ENCODE results near the gene SINHCAF. TPM values are rescaled to one million over a fixed set of nuclear protein-coding genes. Genes with fewer than 3 reads are reported as not detected.
A peak's percentile ranks its signal among the peaks of the same experiment; 100 is the strongest.

The SINHCAF gene
- total RNA-seq, 2 donors from 2014 or later = 162 to 190 TPM

- Mint-ChIP-seq H3K27ac (peak overlapping the region; percentile 93 to 97), H3K9me3 (no peaks in the 10 kb centered on the region), H3K36me3 (peaks cover under 1 to 27% of the 10 kb centered on the region in 2 donors)
- DNase-seq (ENCODE audit: low spot score in 2 of 2) = no peak
- peak; percentile 13 to 18 for ATAC-seq
These were observed 8.2 kb downstream of the SINHCAF start for GRCh38 chr12:31317471-31318395.

DNA sequence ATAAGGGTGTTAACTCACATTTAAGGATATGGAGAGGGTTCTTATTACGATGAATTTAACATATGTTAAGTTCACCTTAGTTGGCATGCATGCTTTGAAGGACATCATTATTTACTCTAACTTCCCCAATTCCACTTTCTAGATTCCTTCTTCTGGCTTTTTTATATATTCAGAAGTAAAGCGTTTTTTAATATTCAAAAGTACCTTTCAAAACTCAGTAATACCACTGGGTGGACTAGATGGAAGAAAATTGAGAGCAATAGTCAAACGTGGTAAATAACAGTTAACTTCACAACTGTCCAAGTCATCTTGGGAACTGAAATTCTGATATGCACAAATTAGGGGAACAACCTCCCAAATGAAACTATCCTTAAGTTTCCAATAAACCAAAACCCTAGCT is 9.1 kb downstream of the SINHCAF start:
- peak overlapping the region; percentile 93 to 97 for H3K27ac Mint-ChIP-seq
- peak; percentile 23 to 43 for ATAC-seq
- DNase-seq (ENCODE audit: low spot score in 2 of 2) = no peak

DNA sequence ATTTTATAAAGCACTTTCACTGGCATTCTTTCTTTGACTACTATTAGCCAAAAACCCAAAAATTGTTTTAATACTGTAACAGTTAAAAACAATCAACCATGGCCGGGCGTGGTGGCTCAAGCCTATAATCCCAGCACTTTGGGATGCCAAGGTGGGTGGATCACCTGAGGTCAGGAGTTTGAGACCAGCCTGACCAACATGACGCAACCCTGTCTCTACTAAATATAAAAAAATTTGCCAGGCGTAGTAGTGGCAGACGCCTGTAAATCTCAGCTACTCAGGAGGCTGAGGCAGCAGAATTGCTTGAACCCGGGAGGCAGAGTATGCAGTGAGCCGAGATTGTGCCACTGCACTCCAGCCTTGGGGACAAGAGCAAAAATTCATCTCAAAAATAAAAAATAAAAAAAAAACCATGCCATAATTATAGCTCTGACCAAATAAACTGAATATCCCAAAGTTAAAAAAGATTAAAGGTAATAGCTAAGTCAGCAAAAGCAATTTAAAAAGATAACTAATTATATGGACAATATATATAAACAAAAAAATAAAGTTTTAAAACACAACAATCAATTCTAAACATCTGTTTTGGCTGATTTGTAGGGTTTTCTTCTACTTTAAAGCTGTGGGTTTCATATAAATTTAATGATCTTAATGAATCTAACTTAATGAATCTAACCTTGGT is 10.0 kb downstream of the SINHCAF start:
- no peak for DNase-seq (ENCODE audit: low spot score in 2 of 2)
- no peak for ATAC-seq
- Mint-ChIP-seq H3K27ac (no peak overlapping the region), H3K36me3 (peaks cover 19 to 35% of the 10 kb centered on the region in 2 donors), H3K9me3 (peaks cover 3 to 5% of the 10 kb centered on the region in 2 donors)

More for the DNA sequence above, 9.1 kb downstream of the SINHCAF start:
- peaks cover 3 to 5% of the 10 kb centered on the region in 2 donors for H3K9me3 Mint-ChIP-seq
- H3K36me3 Mint-ChIP-seq = peaks cover 9 to 29% of the 10 kb centered on the region in 2 donors

DNA sequence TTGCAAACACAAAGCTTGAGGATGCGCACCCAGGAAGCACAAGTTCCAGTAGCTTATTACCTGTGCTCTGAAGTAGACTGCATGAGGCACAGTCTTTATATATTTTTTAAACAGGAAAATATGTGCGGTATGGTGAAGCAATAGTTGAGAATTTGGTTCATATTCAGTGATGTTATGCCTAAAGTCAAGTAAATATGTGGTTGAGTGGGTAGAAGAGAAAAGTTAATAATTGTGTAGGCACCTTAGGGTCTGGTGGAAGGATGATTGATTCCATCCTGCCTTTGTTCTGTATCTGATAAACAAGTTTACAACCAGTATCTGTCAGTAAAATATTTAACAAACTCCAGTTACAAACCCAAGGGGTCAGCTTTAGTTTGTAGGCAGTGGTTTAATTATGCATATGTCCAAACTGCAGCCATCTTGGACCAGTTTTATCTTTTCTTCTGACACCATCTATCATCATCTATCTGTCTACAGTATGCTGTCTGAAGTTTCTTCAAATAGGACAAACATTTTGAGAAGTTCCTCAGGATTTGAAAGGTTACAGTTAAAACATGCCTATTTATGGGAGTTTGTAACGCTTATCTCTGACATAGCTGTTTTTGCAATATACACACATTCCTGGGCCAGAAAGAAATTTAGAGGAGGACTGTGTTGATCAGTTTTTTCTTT is 10.8 kb downstream of the SINHCAF start:
- Mint-ChIP-seq H3K36me3 (peaks cover 20 to 42% of the 10 kb centered on the region in 2 donors), H3K9me3 (peaks cover 3 to 5% of the 10 kb centered on the region in 2 donors), H3K27ac (peak overlapping the region in 1 of 2 donors; percentile 84)
- ATAC-seq (peak in 1 of 2 donors; percentile 34), DNase-seq (ENCODE audit: low spot score in 2 of 2) (no peak)

DNA sequence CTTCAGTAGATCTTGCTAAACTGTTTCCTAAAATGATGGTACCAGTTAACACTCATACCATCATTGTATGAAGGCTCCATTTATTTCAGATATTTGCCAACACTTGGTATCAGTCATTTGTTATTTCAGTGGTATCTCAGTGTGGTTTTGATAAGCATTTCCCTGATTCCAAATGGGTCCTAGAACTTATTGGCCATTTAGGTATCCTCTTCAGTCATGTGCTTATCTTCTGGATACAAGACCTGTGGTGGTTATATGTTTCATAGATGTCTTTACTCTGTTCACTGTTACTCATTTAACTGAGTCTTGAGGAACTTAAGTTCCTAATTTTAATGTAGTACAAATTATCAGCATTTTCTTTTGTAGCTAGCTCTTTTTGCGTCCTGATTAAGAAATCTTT is 13.5 kb downstream of the SINHCAF start:
- peaks cover 20 to 54% of the 10 kb centered on the region in 2 donors for H3K36me3 Mint-ChIP-seq
- no peak for DNase-seq (ENCODE audit: low spot score in 2 of 2)

DNA sequence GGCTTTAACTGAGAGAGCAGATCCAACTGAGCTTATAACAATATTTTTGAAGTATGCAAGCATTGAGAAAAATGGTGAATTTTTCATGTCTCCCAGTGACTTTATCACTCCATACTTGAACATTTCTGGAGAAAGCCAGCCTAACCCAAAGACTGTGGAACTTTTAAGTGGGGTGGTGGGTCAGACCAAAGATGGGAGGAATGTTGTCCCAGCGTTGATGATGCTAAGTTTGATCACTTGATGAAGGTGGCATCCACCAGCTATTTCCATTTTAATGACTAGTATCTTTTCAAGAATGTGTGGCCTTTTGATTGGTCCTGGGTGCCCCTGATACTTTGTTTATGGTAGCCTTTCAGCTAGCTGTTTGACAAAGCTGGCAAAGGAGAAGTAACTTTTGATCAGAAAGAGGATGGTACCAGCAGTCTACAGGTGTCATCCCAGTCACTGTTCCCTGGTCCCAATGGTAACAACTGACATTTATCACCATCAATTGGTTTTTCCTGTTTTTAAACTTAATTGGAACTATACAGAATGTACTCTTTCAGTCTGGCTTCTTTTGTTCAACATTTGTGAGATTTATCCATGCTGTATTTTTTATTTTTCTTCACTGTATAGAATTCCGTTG is 14.2 kb downstream of the SINHCAF start:
- Mint-ChIP-seq H3K36me3 (peaks cover 20 to 59% of the 10 kb centered on the region in 2 donors), H3K27ac (peak overlapping the region in 1 of 2 donors; percentile 3), H3K9me3 (peaks cover 3 to 5% of the 10 kb centered on the region in 2 donors)
- no peak for DNase-seq (ENCODE audit: low spot score in 2 of 2)
- no peak for ATAC-seq

More for the DNA sequence above, 13.5 kb downstream of the SINHCAF start:
- Mint-ChIP-seq H3K27ac (peak overlapping the region in 1 of 2 donors; percentile 3), H3K9me3 (peaks cover 3 to 5% of the 10 kb centered on the region in 2 donors)
- no peak for ATAC-seq

GRCh38 chr12:31310488-31310887 is 15.5 kb downstream of the SINHCAF start:
- ATAC-seq (no peak), DNase-seq (ENCODE audit: low spot score in 2 of 2) (no peak)
- Mint-ChIP-seq H3K36me3 (peaks cover 20 to 68% of the 10 kb centered on the region in 2 donors), H3K9me3 (peaks cover 3 to 5% of the 10 kb centered on the region in 2 donors), H3K27ac (no peak overlapping the region)

- no peak for ATAC-seq
- peaks cover 24 to 71% of the 10 kb centered on the region in 2 donors for H3K36me3 Mint-ChIP-seq
These were observed 16.7 kb downstream of the SINHCAF start for GRCh38 chr12:31309279-31309678.

GRCh38 chr12:31308116-31308515 is 17.8 kb downstream of the SINHCAF start:
- H3K36me3 Mint-ChIP-seq = peaks cover 24 to 74% of the 10 kb centered on the region in 2 donors
- DNase-seq (ENCODE audit: low spot score in 2 of 2) (no peak), ATAC-seq (no peak)
- H3K27ac Mint-ChIP-seq = no peak overlapping the region
- H3K9me3 Mint-ChIP-seq = peaks cover 3 to 5% of the 10 kb centered on the region in 2 donors

More at GRCh38 chr12:31309279-31309678, 16.7 kb downstream of the SINHCAF start:
- no peak for DNase-seq (ENCODE audit: low spot score in 2 of 2)
- no peak overlapping the region for H3K27ac Mint-ChIP-seq
- H3K9me3 Mint-ChIP-seq = peaks cover 3 to 5% of the 10 kb centered on the region in 2 donors

DNA sequence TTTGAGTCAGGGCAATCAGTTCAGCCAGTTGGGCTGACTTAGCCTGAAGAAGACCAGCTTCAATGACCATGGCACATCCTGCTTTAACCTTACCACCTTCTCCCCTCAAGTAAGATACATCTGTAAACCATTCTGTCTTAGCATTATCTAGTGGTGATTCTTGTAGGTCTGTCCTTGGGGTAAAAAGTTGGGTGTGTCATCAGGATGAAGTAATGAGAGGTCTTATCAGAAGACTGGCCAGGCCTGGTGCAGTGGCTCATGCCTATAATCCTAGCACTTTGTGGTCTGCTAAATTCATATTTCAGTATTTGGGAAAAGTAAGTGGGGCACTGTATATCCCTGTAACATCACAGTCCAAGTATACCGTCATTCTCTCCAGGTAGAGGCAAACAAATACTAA is 19.1 kb downstream of the SINHCAF start:
- ATAC-seq (no peak), DNase-seq (ENCODE audit: low spot score in 2 of 2) (no peak)
- no peaks in the 10 kb centered on the region for H3K9me3 Mint-ChIP-seq
- peak overlapping the region; percentile 44 to 61 for H3K27ac Mint-ChIP-seq
- H3K36me3 Mint-ChIP-seq = peaks cover 15 to 74% of the 10 kb centered on the region in 2 donors

DNA sequence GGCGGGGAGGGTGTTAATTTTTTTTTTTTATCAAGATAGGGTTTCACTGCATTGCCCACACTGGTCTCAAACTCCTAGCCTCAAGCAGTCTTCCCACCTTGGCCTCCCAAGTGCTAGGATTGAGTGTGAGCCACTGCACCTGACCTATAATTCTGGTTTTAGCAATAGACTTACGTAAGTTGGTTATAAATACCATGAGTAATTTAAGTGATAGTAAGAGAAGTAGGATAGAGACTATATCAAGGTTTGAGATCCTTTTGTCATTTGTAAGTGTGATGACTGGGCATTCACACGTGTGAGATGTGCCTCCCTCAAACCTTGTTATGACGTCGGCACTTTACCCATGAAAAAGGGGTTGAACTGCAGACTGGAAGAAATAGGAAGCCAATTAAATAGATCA is 22.5 kb downstream of the SINHCAF start:
- H3K27ac Mint-ChIP-seq = peak overlapping the region; percentile 9 to 62
- H3K9me3 Mint-ChIP-seq = no peaks in the 10 kb centered on the region
- ATAC-seq (no peak), DNase-seq (ENCODE audit: low spot score in 2 of 2) (no peak)
- peaks cover 13 to 65% of the 10 kb centered on the region in 2 donors for H3K36me3 Mint-ChIP-seq

GRCh38 chr12:31301311-31301710 is 24.6 kb downstream of the SINHCAF start:
- peaks cover 13 to 58% of the 10 kb centered on the region in 2 donors for H3K36me3 Mint-ChIP-seq
- peak overlapping the region in 1 of 2 donors; percentile 20 for H3K27ac Mint-ChIP-seq
- DNase-seq (ENCODE audit: low spot score in 2 of 2) = no peak

GRCh38 chr12:31300783-31301182 is 25.2 kb downstream of the SINHCAF start:
- no peak for DNase-seq (ENCODE audit: low spot score in 2 of 2)
- Mint-ChIP-seq H3K27ac (peak overlapping the region in 1 of 2 donors; percentile 20), H3K36me3 (peaks cover 13 to 53% of the 10 kb centered on the region in 2 donors), H3K9me3 (no peaks in the 10 kb centered on the region)
- no peak for ATAC-seq

More at GRCh38 chr12:31301311-31301710, 24.6 kb downstream of the SINHCAF start:
- ATAC-seq = no peak
- H3K9me3 Mint-ChIP-seq = no peaks in the 10 kb centered on the region

GRCh38 chr12:31300341-31300740 is 25.6 kb downstream of the SINHCAF start:
- no peak for ATAC-seq
- Mint-ChIP-seq H3K27ac (peak overlapping the region in 1 of 2 donors; percentile 20), H3K36me3 (peaks cover 13 to 52% of the 10 kb centered on the region in 2 donors), H3K9me3 (no peaks in the 10 kb centered on the region)
- DNase-seq (ENCODE audit: low spot score in 2 of 2) = no peak

- ATAC-seq = no peak
- Mint-ChIP-seq H3K36me3 (peaks cover 9 to 43% of the 10 kb centered on the region in 2 donors), H3K9me3 (no peaks in the 10 kb centered on the region), H3K27ac (no peak overlapping the region)
- DNase-seq (ENCODE audit: low spot score in 2 of 2) = no peak
These were observed 27.0 kb downstream of the SINHCAF start for GRCh38 chr12:31298922-31299321.

DNA sequence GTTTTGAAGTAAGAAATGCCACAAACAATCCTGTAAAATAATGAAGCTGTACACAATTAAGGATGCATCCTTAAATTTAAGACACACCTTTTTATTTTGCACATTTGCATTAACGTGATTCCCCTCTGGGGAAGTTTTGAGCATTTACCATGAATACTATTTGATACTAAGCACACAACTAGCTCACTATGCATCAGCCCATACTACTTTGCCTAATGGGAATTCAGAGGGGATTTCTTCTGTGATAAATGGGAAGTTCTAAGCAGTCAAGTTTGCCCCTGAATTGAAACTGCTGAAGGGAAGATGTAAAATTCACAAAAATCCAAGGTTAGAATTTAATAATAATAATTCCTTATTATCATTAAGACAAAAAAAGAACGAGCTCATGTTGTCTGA is 27.4 kb downstream of the SINHCAF start:
- no peaks in the 10 kb centered on the region for H3K9me3 Mint-ChIP-seq
- no peak overlapping the region for H3K27ac Mint-ChIP-seq
- H3K36me3 Mint-ChIP-seq = peaks cover 9 to 42% of the 10 kb centered on the region in 2 donors
- no peak for ATAC-seq
- DNase-seq (ENCODE audit: low spot score in 2 of 2) = no peak

Data from activated naive CD4-positive, alpha-beta T cell treated with anti-CD3 and anti-CD28 coated beads, Interleukin-2, amount 50 U/mL, for 72 hours (primary cell).